ENCODE measurements around the gene BCO2.
A peak's percentile ranks its signal among the peaks of the same experiment; 100 is the strongest.

The BCO2 gene

DNA sequence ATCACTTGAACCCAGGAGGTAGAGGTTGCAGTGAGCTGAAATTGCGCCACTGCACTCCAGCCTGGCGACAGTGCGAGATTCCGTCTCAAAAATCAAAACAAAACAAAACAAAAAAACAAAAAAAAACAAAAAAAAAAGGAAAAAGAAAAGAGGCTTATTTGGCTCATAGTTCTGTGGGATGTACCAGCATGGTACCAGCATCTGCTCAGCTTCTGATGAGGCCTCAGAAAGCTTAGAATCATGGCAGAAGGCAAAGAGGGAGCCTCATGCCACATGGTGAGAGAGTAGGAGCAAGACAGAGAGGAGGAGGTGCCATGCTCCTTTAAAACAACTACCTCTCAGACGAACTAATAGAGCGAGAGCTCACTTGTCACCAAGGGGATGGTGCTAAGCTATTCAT lies 40.3 kb downstream of the BCO2 start:
- no peak for DNase-seq (ENCODE audit: low read depth in 2 of 2)

DNA sequence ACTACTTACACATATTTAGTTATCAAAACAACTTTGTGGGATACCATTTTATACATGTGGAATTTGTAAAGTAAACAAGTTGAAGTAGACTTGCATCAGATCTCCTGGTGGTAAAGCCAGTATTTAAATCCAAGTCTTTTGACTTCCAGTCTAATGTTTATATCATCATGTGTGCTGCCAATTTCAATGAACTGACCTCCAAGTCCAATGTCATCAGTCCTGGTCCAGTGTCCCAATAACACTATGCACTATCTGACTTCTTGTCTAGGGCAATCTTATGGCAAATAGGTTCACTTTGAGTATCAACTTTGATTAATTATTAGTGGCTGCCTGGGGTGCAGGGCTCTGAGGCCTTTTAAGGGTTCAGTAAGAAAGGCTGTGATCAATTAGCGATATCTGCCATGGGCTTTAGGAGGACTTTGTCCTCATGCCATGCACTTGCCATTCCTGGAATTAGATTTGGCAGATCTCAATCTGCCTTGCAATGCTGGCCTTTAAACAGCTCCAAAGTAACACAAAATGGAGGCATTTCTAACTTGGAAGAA lies 41.3 kb downstream of the BCO2 start:
- no peak for DNase-seq (ENCODE audit: low read depth in 2 of 2)

DNA sequence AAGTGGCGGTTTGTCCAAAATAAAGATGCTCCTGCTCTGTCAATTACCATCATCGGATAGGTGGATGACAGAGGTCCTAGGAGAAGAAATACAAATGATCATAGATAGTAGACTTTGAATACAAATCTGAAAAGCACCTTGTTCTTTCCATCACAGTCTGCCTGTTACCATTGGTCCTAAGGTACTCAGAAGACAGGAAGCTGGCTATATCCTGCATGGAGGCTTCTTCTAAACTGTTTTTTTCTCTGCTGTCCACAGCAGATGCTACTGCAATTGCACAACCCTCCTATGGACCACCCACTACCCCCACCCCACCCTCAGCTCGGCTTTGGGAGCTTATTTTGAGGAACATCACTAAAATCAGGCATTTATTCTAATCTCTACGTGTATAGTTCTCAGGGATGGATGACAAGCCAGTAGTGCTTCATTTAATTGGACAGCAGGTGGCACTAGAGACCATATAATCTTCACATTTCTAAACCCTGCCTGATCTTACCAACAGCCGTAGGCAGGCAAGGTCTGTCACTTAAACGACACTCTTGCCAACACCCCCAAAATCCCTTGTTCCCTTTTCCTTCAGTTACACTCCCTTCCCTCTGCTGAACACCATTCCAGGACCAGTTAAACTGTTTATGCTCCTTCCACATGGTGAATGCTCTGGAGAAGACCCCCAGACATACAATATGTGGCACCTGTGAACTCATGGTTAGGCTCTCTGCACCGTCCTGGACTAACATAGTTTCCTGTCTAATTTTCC lies 44.3 kb downstream of the BCO2 start:
- peak in 1 of 2 donors; percentile 5 for DNase-seq (ENCODE audit: low read depth in 2 of 2)

DNA sequence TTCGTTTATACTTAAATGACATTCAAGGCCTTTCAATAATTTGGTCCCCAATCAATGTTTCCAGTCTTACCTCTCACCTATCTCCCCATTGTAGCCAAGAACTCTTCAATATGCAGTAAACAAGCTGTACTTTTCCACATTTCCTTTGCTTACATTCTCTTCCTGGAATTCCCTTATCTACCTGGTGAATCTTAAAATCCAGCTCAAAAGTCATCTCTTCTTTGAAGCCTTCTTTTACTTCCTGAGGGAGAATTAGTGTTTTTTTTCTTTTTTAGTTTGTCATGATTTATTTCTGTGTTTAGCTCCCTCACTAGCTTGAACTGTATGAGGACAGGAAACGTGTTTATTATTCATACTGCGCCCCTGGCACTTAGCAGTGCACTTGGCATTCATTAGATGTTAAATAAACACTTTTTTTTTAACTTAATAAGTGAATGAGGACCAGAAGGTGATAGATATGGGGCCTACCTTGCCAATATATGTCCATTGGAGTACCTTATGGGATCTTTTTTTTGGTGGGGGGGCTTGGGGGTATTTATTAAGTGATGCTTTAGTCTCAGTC lies 46.0 kb downstream of the BCO2 start:
- DNase-seq (ENCODE audit: low read depth in 2 of 2): no peak

DNA sequence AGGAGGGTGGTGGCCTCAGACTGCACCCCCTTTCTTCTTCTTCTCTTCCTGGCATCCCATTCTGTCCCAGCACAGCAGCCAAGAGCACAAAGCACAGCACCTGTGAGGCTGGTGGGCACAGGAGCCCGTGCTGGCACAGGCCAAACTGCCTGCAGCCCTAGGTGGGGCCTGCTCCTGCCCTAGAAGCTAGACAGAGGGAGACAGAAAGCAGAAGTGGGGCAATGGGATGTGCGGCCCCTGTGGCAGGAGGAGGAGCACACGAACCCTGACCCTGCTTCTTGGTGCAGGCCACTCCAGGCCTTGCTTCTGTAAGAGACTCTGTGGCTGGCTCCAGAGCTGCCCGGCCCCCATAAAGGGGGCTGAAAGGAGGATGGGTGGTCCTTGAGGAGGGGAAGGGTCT lies 47.0 kb downstream of the BCO2 start:
- no peak for DNase-seq (ENCODE audit: low read depth in 2 of 2)

DNA sequence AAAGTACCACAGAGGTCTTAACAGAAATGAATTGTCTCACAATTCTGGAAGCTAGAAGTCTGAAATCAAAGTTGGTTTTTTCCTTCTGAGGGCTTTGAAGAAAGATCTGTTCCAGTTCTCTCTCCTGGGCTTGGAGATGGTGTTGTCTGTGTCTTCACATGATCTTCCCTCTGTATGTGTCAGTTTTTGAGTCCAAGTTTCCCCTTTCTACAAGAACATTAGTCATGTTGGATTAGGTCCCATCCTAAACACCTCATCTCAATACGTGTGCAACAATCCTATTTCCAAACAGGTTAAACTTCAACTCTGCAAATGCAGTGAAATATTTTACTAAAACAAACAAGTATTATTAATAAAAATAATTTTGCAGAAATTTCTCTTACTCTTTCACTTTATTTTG lies 47.8 kb downstream of the BCO2 start:
- no peak for DNase-seq (ENCODE audit: low read depth in 2 of 2)

DNA sequence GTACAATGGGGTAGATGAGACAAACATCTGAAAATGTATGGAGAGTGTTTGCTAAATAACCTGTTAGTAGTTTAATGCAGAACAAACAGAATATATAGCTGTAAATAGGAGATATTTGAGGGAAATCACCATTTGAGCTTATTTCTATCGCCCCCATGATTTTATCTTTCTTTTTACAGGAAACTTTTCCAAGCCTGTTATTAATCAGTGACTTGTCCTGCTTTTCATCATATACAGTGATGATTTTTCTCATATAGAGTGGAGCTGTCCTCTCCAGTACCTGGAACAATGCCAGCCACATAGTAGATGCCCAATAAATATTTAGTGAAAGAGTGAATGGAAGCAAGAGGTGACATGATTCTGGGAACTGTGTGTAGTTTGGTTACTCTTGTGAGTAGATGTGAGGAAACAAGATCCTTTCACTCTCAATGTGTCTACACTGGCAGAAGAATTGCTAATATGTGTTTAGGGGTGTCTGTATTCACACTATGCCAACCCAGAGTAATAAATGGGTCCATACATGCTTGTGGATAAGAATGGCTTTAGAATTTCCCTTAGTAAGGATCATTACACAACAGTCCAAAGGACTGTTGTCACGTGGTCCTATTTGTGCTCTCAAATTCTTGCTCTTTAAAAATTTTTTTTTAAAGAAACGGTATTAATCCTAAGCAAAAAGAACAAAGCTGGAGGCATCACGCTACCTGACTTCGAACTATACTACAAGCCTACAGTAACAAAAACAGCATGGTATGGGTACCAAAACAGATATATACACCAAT lies 48.6 kb downstream of the BCO2 start:
- no peak for DNase-seq (ENCODE audit: low read depth in 2 of 2)

DNA sequence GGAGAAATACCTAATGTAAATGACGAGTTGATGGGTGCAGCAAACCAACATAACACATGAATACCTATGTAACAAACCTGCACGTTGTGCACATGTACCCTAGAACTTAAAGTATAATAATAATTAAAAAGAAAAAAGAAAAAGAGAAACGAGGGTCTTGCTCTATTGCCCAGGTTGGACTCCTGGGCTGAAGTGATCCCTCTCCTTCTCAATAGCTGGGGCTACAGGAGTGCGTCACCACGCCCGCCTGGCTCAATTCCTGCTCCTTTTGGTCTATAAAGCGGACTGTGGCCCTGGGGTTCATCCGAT lies 50.4 kb downstream of the BCO2 start:
- no peak for DNase-seq (ENCODE audit: low read depth in 2 of 2)

DNA sequence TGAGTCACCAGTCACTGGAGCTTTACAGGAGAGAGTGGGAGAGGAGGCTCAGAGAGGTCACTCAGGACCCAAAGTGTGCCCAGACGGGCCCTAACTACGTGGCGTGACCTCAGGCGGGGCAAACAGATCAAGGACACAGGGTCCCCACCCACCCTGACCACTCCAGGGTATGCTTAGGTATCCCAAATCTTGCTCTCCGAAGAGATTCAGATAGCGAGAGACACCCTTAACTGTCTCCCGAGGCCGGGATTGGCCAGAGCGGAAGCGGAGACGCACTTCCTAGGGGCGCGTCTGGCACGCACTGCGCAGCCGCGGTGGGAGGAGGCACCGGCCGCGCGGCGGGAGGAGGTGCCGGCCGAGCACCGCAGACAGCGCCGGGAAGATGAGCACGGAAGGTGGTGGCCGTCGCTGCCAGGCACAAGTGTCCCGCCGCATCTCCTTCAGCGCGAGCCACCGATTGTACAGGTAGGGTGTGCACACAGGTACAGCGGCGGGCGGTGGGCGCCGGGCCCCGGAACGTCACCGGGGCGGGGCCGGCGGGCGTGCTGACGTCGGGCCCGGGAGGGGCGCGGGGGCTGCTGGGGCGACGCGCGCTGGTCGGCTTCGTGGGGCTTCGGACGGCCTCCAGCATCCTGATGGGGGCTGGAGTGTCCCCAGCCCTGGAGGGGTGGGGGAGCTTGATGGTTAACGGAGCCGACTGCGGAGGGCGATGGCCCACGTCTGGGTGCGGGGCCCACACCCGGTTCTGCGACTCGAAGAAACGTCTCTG lies 50.9 kb downstream of the BCO2 start, which contains the start of gene PTS:
TSS of gene PTS (plus strand) at position 367 of the 769 bp plus-strand sequence. CDS start at position 383, 16 bp downstream.
- DNase-seq (ENCODE audit: low read depth in 2 of 2): peak; percentile 57

DNA sequence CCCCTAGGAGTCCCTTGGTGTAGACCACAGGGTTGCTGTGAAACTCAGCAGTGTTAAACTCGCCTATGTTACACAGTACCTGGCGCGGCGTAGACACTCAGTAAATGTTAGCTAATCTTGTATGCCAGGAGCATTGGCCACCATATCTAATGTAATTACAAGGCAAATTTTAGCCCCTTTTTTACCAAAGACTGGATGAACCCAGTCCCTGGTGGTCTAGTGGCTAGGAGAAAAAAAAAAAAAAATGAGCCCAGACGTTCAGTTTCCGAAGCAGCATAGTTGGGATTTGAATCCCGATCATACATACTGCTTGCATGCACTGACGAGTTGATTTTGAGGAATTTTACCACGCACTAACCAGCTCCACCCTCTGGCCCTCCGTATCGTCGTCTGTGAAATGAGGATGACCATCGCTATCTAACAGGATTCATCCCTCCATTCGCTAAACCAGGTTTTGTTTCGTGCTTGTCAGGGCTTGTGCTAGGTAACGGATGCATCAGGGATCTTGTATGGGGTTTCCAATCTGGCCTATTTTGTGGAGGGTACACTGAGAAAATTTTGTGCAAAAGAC lies 51.6 kb downstream of the BCO2 start:
- no peak for DNase-seq (ENCODE audit: low read depth in 2 of 2)

DNA sequence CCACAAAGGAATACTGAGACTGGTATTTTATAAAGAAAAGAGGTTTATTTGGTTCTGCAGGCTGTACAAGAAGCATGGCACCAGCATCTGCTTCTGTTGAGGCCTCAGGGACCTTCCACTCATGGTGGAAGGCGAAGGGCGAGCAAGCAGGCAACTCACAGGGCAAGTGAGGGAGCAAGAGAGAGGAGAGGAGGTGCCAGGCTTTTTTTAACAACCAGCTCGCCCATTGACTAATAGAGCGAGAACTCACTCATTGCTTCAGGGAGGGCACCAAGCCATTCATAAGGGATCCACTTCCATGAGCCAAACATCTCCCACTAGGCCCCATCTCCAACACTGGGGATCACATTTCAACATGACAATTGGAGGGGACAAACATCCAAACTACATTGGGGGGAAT lies 52.2 kb downstream of the BCO2 start:
- no peak for DNase-seq (ENCODE audit: low read depth in 2 of 2)

DNA sequence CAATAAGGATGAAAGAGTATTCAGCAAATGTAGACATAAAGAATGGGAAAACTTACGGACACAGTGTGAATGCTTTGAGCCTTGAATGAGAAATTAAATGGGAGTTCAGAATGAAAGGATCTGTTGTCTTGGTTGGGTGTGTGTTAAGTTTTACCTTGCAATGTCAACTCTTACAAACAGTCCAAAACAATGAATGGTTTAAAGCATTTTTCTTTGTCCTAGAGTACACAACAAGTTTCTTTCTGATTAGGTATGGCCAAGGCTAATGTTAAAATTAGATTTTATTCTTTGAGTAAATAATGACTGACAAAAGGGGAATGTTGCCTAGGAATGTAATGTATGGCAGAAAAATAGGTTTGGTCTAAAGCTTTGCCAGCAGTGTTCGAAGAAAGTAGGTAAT lies 53.4 kb downstream of the BCO2 start:
- no peak for DNase-seq (ENCODE audit: low read depth in 2 of 2)

DNA sequence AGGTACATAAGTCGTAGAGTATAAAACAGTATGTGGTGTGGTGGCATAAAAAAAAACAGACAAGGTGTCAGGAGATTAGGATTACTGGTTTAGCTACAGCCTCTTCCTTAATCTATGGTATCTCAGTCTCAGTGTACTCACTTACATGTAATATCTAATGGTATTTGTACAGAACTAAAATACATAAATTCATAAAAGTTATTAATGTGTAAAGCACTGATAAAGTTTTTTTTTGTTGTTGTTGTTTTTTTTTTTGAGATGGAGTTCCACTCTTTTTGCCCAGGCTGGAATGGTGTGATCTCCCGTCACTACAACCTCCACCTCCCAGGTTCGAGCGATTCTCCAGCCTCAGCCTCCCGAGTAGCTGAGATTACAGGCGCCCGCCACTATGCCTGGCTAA lies 53.8 kb downstream of the BCO2 start:
- DNase-seq (ENCODE audit: low read depth in 2 of 2): no peak

DNA sequence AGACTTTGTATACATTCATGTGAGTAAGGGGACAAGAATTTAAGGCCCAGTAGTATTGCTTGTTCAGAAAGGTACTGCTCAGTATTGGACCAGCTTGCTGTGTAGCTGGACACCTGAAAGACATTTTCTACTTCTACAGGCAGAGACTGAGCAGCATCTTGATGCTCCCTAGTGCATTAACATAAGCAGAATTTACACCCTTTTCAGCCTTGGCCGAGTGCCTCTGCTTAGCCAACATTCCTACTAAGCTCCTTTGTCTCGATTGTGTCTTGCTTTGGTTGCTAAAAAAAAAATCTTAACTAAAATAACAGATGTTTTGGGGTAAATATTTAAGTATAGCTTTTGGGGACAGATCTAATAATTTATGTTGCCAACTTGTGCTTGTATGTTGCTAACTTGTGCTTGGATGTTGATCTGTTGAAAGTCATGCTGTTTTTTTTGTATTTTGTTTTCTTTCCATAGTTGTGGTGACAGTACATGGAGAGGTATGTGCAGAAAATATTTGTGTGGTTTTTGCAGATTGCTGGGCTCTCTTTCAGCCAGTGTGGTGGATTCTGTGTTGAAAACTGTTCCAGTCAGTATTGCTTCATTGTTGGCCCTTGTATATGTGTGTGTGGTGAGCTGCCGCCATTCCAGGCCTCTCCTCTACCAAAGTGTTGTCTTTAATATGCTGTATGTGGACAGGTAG lies 54.6 kb downstream of the BCO2 start:
- no peak for DNase-seq (ENCODE audit: low read depth in 2 of 2)

DNA sequence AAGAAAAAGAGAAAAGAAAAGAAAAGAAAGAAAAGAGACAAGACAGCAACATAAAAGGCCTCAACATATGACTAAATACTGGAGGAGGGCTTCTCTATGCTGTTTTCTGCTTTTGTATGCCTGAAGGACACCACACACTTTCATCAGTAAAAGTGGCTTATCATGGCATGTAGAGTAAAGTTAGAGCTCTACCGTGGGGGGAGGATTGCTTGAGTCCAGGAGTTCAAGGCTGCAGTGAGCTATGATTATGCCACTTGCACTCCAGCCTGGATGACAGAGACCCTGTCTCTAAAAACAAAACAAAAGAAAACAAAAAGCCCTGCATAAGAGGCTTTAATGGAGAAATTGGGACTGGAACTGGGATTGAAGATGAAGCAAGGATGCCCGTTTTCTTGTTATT lies 56.6 kb downstream of the BCO2 start:
- DNase-seq (ENCODE audit: low read depth in 2 of 2): no peak

DNA sequence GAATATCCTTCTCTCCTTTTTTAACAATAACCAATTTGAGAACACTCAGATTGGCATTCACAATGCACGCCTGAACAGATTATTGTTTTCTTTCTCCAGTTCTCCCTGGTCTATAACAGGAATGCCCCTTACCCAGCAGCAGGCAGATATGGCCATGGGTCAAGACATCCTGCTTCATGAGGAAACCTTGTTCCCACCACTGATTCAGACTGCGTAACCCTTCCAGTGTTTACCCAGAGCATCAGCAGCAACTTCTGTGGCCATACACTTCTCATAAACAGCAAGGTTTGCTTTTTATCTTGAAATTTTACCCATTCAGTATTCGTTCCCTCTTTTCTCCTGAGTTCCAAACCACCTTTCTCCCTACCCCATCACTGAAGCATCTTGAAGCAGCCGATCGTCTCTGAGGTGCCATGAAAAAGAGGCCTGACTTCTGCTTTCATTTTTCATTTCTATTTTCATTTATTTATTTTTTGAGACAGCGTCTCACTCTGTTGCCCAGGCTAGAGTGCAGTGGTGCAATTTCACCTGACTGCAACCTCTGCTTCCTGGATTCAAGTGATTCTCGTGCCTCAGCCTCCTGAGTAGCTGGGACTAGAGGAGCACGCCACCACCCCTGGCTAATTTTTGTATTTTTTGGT lies 60.6 kb downstream of the BCO2 start:
- no peak for DNase-seq (ENCODE audit: low read depth in 2 of 2)

DNA sequence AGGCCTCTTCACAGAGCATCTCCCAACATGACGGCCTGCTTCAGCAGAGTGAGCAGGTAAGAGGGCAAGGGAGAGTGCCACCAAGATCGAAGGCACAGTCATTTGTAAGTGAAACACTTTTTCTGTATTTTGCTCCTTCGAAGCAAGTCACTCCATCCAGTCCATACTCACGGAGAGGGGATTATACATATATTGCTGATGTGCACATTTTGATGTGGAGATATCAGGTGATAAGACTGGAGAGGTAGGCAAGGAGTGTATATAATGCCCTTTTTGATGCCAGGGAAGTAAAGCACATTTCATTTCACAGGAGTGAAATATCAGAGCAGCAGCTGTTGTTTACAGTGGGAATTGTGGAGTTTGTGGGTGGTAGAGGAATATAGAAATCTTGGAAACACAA lies 62.1 kb downstream of the BCO2 start:
- no peak for DNase-seq (ENCODE audit: low read depth in 2 of 2)

DNA sequence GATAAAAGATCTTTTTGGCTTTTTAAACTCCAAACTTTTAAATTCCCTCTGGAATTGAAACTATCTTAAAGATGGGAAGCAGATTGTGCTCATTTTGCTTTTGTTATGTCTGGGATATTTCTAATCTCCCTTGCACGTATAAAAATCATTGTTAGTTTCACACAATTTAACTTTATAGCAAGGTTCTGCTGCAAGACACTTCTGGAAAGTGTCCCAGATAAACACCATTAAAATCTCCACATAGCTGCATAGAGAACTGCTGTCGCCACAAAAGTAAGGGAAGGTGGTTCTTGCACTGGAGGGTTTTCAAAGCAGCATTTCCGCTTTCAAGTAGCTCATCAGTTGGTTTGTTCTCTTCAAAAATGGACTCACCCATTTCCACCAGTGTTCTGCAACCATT lies 62.7 kb downstream of the BCO2 start:
- DNase-seq (ENCODE audit: low read depth in 2 of 2): no peak

DNA sequence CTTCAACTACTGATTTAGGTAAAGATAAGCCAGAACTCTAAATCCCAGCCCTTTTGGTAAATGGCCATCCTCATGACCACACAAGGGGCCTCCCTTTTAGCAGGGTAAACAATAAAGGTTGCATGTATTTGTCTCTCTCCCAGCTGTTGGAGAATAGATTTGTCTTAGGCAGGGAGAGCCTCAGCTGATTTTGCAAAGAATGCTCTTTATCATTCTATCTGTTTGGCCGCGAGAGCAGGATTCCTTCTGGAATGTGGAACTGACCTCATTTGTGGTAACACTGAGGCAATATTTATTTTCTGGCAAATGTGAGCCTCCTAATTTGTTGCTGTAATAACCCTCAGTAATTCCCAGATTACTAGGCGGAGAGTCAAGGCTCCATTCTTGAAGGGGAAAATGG lies 66.2 kb downstream of the BCO2 start:
- no peak for DNase-seq (ENCODE audit: low read depth in 2 of 2)

DNA sequence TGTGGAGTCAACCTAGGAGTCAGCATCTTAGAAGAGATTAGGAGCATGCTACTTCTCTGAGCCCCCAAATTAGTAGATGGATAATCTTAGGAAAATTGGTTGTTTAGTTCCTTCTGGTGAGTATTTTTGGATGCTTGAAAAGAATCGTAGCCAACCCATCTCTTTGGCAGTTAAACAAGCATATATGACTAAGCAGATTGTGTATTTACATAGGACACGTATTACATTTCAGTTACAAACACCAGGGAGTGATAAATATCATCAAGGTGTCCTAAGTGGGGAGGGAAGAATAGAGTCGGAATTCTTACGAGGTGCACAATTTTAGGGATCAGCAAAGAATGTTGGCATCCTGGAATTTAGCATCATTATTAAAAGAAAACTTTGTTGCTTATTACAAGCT lies 71.9 kb downstream of the BCO2 start:
- DNase-seq (ENCODE audit: low read depth in 2 of 2): no peak

DNA sequence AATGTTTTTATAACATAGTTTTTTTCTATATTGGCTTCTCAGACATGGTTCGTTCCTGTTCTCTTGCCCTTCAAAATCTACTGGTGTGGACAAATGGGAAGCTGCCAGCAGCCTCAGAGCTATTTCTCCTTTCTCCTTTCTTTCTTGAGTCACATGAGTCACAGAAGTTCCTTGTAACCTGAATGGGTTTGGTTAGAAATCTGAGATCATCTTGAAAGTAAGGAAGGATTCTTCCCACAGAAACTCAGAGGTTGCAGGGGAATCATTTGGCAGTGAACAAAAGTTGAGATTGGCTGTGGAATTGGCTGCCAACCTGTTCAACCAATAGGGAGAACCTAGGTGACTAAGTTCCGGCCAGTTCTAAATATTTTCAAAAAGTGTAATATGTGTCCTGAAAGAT lies 72.9 kb downstream of the BCO2 start:
- no peak for DNase-seq (ENCODE audit: low read depth in 2 of 2)

Data from stimulated activated CD4-positive, alpha-beta T cell treated with anti-CD3 and anti-CD28 coated beads, Interleukin-1b, Interleukin-23, amount 100 ng/mL, for 1 hour (primary cell).